Testis (tissue), 5 donors: ENCODE results near the gene PML. TPM values are rescaled to one million over a fixed set of nuclear protein-coding genes. Genes with fewer than 3 reads are reported as not detected.

Experiments used
- DNase-seq: peaks from one replicate; pipeline ENCODE4 v3.0.0-alpha.2; 2019
- H3K27ac ChIP-seq, 2 donors: fragments of 200-600 bp; sonication (generic); one replicate each; pipeline ENCODE4 v1.5.1; 2019
- H3K27me3 ChIP-seq: fragments of 200-600 bp; sonication (generic); one replicate; pipeline ENCODE4 v1.5.1; 2019
- H3K36me3 ChIP-seq: fragments of 200-600 bp; sonication (generic); one replicate; pipeline ENCODE4 v1.5.1; 2017; ENCODE audit warnings: low read depth; ENCODE audit errors: missing control alignments
- H3K4me1 ChIP-seq: fragments of 200-600 bp; sonication (generic); one replicate; pipeline ENCODE4 v1.5.1; 2019
- H3K4me3 ChIP-seq, 2 donors: fragments of 200-600 bp; sonication (generic); one replicate each; pipeline ENCODE4 v1.5.1; 2017 to 2019
- H3K9me3 ChIP-seq: fragments of 200-600 bp; sonication (generic); one replicate; pipeline ENCODE4 v1.5.1; 2017
- CTCF ChIP-seq, 3 experiments: fragments of 450-650 bp in 2 of 3; fragments of 200-600 bp in 1 of 3; sonication (generic) in 1 of 3; IDR thresholded peaks; one replicate each; pipeline ENCODE4 v1.5.1; 2016 to 2019; ENCODE audit warnings: antibody characterized with exemption in 3 of 3, mild to moderate bottlenecking in 2 of 3, moderate library complexity in 1 of 3
- POLR2A ChIP-seq: fragments of 450-650 bp; IDR thresholded peaks from one replicate; pipeline ENCODE4 v1.6.1; 2017; ENCODE audit warnings: antibody characterized with exemption, mild to moderate bottlenecking, moderate library complexity
- WGBS, 2 donors: methylation state at CpG; one replicate each; pipeline ENCODE4 v1.1.5; 2018; 5-methylcytosine and 5-hydroxymethylcytosine counted together
- intact Hi-C: fragments of 100-400 bp; cut with DNase I; formaldehyde crosslinking; loops from one replicate; pipeline ENCODE4 v1.15.1; 2023; ENCODE audit warnings: low total_unique reads
- long read RNA-seq, 2 donors: transcript quantifications; one replicate each; lab custom pipeline, GENCODE V29; 2026
- polyA plus RNA-seq: library from polyadenylated mRNA; stranded (reverse); fragments of 350-450 nt; fragmentation: Illumina TruSeq; extraction: RNeasy Lipid Tissue Mini Kit (QIAGEN cat#74804); gene quantifications from one replicate; pipeline ENCODE4 v1.2.3, GENCODE V29; 2014; ENCODE audit warnings: low read depth, low replicate concordance; ENCODE audit not compliant: insufficient read depth
- total RNA-seq, 2 donors: library from RNA; depleted of rRNA; stranded (reverse); fragments of >200 nt; gene quantifications; one replicate each; pipeline ENCODE4 v1.2.3, GENCODE V29; 2016

The PML gene
- total RNA-seq, result 10 to 100 TPM; 53.9 to 59.5 TPM
- polyA plus RNA-seq, result 20.9 TPM
- long read RNA-seq, donor 1, full-length matches to known transcripts, result 4 of 4 reads
- long read RNA-seq, donor 1, partial matches to known transcripts, result 0 of 4 reads
- long read RNA-seq, donor 1, other reads (novel, unspliced or antisense), result 0 of 4 reads
- long read RNA-seq, donor 2, full-length matches to known transcripts, result 4 of 9 reads
- long read RNA-seq, donor 2, partial matches to known transcripts, result 5 of 9 reads
- long read RNA-seq, donor 2, other reads (novel, unspliced or antisense), result 0 of 9 reads

GRCh38 chr15:73994413-73994883, at the start of gene PML:
Gene PML (plus strand): TSS chr15:73994716. CDS start chr15:73994813, 97 bp downstream.
- no peaks in the 10 kb centered on the region for H3K27me3 ChIP-seq
- peak; percentile 99 for DNase-seq
- H3K36me3 ChIP-seq, result no peaks in the 10 kb centered on the region
- H3K9me3 ChIP-seq, result no peaks in the 10 kb centered on the region
- peak within 1 kb of the TSS; percentile 92 for H3K27ac ChIP-seq
- intact Hi-C loops, result no loop called here
- peak within 1 kb of the TSS; percentile 71 to 98 for H3K4me3 ChIP-seq
- TF ChIP-seq POLR2A (peak; percentile 67), CTCF (IDR thresholded peaks at IDR 0.05) (no peak)
- 0 to 1% methylated on average over 16 to 27 of the region's 27 CpGs for WGBS, 2 donors
- H3K4me1 ChIP-seq, result peaks cover 44% of the 10 kb centered on the region

DNA sequence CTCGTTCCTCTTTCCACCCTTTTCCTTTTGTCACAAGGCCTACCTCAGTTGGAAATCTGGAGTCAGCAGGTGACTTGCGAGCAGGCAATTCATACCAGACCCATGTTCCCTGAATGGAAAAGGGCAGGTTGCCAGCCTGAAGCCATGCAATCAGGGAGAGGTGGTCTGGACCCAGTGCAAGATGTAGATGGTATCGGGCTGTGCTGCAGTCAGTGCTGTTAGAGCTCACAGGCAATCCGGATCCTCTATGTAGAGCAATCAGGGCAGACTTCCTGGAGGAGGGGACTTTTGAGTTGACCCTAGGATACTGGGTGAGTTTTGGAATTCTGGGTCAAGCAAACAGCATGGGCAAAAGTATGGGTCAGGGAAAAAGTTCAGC, 49.4 kb upstream of the PML start:
- no peak overlapping the region for H3K4me3 ChIP-seq
- no peak overlapping the region for H3K27ac ChIP-seq
- TF ChIP-seq POLR2A (no peak), CTCF (IDR thresholded peaks at IDR 0.05) (no peak)
- intact Hi-C loops, result no loop called here
- no peaks in the 10 kb centered on the region for H3K36me3 ChIP-seq
- WGBS, 2 donors, result 80 to 84% methylated on average over 4 of the region's 4 CpGs
- H3K9me3 ChIP-seq, result no peaks in the 10 kb centered on the region
- H3K27me3 ChIP-seq, result no peaks in the 10 kb centered on the region
- no peak for DNase-seq
- peaks cover 10% of the 10 kb centered on the region for H3K4me1 ChIP-seq

DNA sequence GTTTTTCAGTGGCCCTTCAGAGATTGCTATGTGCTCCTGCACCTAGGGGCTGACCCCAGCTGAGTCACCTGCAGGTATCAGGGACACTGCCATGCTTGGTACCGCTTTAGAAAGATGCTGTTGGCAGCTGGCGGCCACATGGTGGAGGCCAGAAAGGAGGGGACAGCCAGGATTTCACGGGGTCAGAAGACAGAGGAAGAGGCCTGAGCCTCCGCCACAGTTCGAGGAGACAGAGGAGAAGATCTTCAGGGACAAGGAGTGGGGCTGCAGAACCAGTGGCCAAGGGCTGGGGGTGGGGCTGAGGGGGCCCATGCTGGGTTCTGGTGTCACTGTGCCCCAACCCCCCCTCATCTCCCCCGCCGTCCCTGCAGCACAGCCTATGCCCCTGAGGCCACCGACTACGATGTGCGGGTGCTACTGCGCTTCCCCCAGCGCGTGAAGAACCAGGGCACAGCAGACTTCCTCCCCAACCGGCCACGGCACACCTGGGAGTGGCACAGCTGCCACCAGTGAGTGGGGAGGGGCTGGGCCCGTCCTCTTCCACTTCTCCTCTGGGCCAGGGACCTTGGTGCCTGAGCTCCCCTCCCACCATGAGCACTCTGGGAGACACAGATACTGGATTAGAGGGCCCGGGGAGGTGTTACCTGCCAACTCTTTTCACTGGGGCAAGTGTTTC, 48.3 kb upstream of the PML start:
- 85 to 92% methylated on average over 6 to 17 of the region's 17 CpGs for WGBS, 2 donors
- intact Hi-C loops, result no loop called here
- TF ChIP-seq CTCF (IDR thresholded peaks at IDR 0.05) (no peak), POLR2A (no peak)
- Histone ChIP-seq H3K9me3 (no peaks in the 10 kb centered on the region), H3K36me3 (no peaks in the 10 kb centered on the region), H3K27me3 (no peaks in the 10 kb centered on the region), H3K4me1 (peaks cover 9% of the 10 kb centered on the region), H3K27ac (no peak overlapping the region), H3K4me3 (no peak overlapping the region)
- DNase-seq, result no peak

- DNase-seq, result no peak
- WGBS, 2 donors, result 95 to 100% methylated on average over 3 to 9 of the region's 9 CpGs
- Histone ChIP-seq H3K27me3 (no peaks in the 10 kb centered on the region), H3K4me1 (peaks cover 14% of the 10 kb centered on the region), H3K36me3 (no peaks in the 10 kb centered on the region), H3K4me3 (no peak overlapping the region), H3K27ac (no peak overlapping the region), H3K9me3 (no peaks in the 10 kb centered on the region)
- intact Hi-C loops, result no loop called here
- TF ChIP-seq CTCF (IDR thresholded peaks at IDR 0.05) (no peak), POLR2A (no peak)
Observed at GRCh38 chr15:73946795-73947370, 47.6 kb upstream of the PML start.
